Suprapubic skin (tissue), 4 donors: Measurements from ENCODE around the gene PLEKHG3. TPM values are rescaled to one million over a fixed set of nuclear protein-coding genes. Genes with fewer than 3 reads are reported as not detected.
A peak's percentile ranks its signal among the peaks of the same experiment; 100 is the strongest.

Experiments
- DNase-seq, 2 donors: peaks; one replicate each; pipeline ENCODE4 v3.0.0-alpha.2; 2019; ENCODE audit warnings: low spot score in 2 of 2
- H3K27ac ChIP-seq: fragments of 200-600 bp; sonication (generic); one replicate; pipeline ENCODE4 v1.5.1; 2019
- H3K27me3 ChIP-seq: fragments of 200-600 bp; sonication (generic); one replicate; pipeline ENCODE4 v1.5.1; 2019
- H3K36me3 ChIP-seq: fragments of 200-600 bp; sonication (generic); one replicate; pipeline ENCODE4 v1.5.1; 2019
- H3K4me1 ChIP-seq: fragments of 200-600 bp; sonication (generic); one replicate; pipeline ENCODE4 v1.5.1; 2019
- H3K4me3 ChIP-seq: fragments of 200-600 bp; sonication (generic); one replicate; pipeline ENCODE4 v1.5.1; 2019; ENCODE audit warnings: mild to moderate bottlenecking
- H3K9me3 ChIP-seq: fragments of 200-600 bp; sonication (generic); one replicate; pipeline ENCODE4 v1.5.1; 2019
- EP300 ChIP-seq: sonication (generic); formaldehyde crosslinking; IDR thresholded peaks from one replicate; pipeline ENCODE4 v1.6.1; 2017; ENCODE audit warnings: antibody characterized with exemption
- POLR2A ChIP-seq, 2 donors: fragments of 450-650 bp; IDR thresholded peaks; one replicate each; pipeline ENCODE4 v1.6.1; 2017; ENCODE audit warnings: antibody characterized with exemption in 2 of 2, mild to moderate bottlenecking in 2 of 2, moderate library complexity in 2 of 2
- POLR2AphosphoS5 ChIP-seq, 3 donors: sonication (generic); formaldehyde crosslinking; IDR thresholded peaks; one replicate each; pipeline ENCODE4 v1.6.1; 2017; ENCODE audit warnings: antibody characterized with exemption in 3 of 3
- WGBS: methylation state at CpG from one replicate; pipeline ENCODE4 v1.1.5; 2018; 5-methylcytosine and 5-hydroxymethylcytosine counted together
- total RNA-seq, 4 donors: library from RNA; depleted of rRNA; stranded (reverse); fragments of >200 nt; gene quantifications; one replicate each; pipeline ENCODE4 v1.1.0, GENCODE V29; 2016
- TF ChIP-seq, protein P1 (sequence below), 2 donors: fragments of 200-600 bp in 1 of 2; fragments of 450-650 bp in 1 of 2; sonication (generic) in 1 of 2; IDR thresholded peaks; one replicate each; pipeline ENCODE4 v1.5.1; 2016 to 2019; ENCODE audit warnings: antibody characterized with exemption in 2 of 2, mild to moderate bottlenecking in 1 of 2, moderate library complexity in 1 of 2

PLEKHG3 gene
- total RNA-seq, 4 donors from 2014 or later = 60.4 to 140 (median 96.5) TPM

DNA sequence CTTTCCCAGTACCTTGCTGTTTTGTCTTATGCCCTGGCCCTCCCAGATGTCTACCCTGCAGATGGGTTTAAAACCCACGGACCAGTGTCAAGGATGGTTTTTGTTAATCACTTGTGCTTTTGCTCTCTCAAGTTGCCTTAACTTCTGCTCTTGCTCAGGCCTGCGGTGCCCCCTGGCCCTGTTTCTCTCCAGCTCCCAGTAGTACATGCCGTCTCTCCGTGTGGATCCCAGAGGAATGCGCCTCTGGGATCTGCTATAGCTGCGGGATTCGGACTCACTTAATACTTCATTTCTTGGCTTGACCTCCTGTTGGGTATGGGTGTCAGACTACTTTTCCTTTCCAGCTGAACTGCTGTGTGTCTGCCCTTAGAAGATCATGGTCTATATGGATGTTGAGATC lies 14.5 kb downstream of the PLEKHG3 start:
- peaks cover 91% of the 10 kb centered on the region for H3K4me1 ChIP-seq
- 81% methylated on average over 7 of the region's 7 CpGs for WGBS
- peak overlapping the region; percentile 78 for H3K27ac ChIP-seq
- no peaks in the 10 kb centered on the region for H3K9me3 ChIP-seq
- no peaks in the 10 kb centered on the region for H3K36me3 ChIP-seq
- H3K4me3 ChIP-seq = no peak overlapping the region
- TF ChIP-seq, protein P1, sequence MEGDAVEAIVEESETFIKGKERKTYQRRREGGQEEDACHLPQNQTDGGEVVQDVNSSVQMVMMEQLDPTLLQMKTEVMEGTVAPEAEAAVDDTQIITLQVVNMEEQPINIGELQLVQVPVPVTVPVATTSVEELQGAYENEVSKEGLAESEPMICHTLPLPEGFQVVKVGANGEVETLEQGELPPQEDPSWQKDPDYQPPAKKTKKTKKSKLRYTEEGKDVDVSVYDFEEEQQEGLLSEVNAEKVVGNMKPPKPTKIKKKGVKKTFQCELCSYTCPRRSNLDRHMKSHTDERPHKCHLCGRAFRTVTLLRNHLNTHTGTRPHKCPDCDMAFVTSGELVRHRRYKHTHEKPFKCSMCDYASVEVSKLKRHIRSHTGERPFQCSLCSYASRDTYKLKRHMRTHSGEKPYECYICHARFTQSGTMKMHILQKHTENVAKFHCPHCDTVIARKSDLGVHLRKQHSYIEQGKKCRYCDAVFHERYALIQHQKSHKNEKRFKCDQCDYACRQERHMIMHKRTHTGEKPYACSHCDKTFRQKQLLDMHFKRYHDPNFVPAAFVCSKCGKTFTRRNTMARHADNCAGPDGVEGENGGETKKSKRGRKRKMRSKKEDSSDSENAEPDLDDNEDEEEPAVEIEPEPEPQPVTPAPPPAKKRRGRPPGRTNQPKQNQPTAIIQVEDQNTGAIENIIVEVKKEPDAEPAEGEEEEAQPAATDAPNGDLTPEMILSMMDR (IDR thresholded peaks at IDR 0.05) = no peak
- TF ChIP-seq POLR2AphosphoS5 (IDR thresholded peaks at IDR 0.05) = no peak
- TF ChIP-seq POLR2A (IDR thresholded peaks at IDR 0.05) = no peak
- TF ChIP-seq EP300 = no peak
- DNase-seq = peak in 1 of 2 donors; percentile 30
- H3K27me3 ChIP-seq = no peaks in the 10 kb centered on the region

GRCh38 chr14:64719601-64720000 lies 15.4 kb downstream of the PLEKHG3 start:
- H3K4me1 ChIP-seq = peaks cover 98% of the 10 kb centered on the region
- peak; percentile 13 to 48 for DNase-seq
- no peak overlapping the region for H3K4me3 ChIP-seq
- H3K9me3 ChIP-seq = no peaks in the 10 kb centered on the region
- no peaks in the 10 kb centered on the region for H3K27me3 ChIP-seq
- no peaks in the 10 kb centered on the region for H3K36me3 ChIP-seq
- TF ChIP-seq, protein P1 (IDR thresholded peaks at IDR 0.05) = no peak
- no peak for TF ChIP-seq POLR2AphosphoS5 (IDR thresholded peaks at IDR 0.05)
- no peak for TF ChIP-seq EP300
- TF ChIP-seq POLR2A (IDR thresholded peaks at IDR 0.05) = no peak
- peak overlapping the region; percentile 84 for H3K27ac ChIP-seq
- WGBS = 86% methylated on average over 7 of the region's 7 CpGs

- Histone ChIP-seq H3K27ac (peak overlapping the region; percentile 84), H3K36me3 (no peaks in the 10 kb centered on the region), H3K27me3 (no peaks in the 10 kb centered on the region), H3K4me1 (peaks cover 98% of the 10 kb centered on the region), H3K4me3 (no peak overlapping the region), H3K9me3 (no peaks in the 10 kb centered on the region)
- TF ChIP-seq POLR2AphosphoS5 (IDR thresholded peaks at IDR 0.05) (no peak), POLR2A (IDR thresholded peaks at IDR 0.05) (no peak), EP300 (no peak)
- TF ChIP-seq, protein P1 (IDR thresholded peaks at IDR 0.05) = no peak
- peak; percentile 55 to 73 for DNase-seq
- WGBS = 57% methylated on average over 7 of the region's 7 CpGs
Measured at GRCh38 chr14:64720131-64720576, 15.9 kb downstream of the PLEKHG3 start.

GRCh38 chr14:64721391-64721791 lies 17.2 kb downstream of the PLEKHG3 start:
- H3K4me3 ChIP-seq = no peak overlapping the region
- 40% methylated on average over 5 of the region's 5 CpGs for WGBS

GRCh38 chr14:64721899-64722298 lies 17.7 kb downstream of the PLEKHG3 start:
- TF ChIP-seq POLR2AphosphoS5 (IDR thresholded peaks at IDR 0.05) (no peak), EP300 (no peak), POLR2A (IDR thresholded peaks at IDR 0.05) (no peak)
- TF ChIP-seq, protein P1 (IDR thresholded peaks at IDR 0.05) = no peak
- Histone ChIP-seq H3K4me1 (peaks cover 98% of the 10 kb centered on the region), H3K27ac (peak overlapping the region; percentile 84), H3K36me3 (no peaks in the 10 kb centered on the region), H3K9me3 (no peaks in the 10 kb centered on the region), H3K27me3 (no peaks in the 10 kb centered on the region), H3K4me3 (no peak overlapping the region)
- 50% methylated on average over 9 of the region's 9 CpGs for WGBS
- no peak for DNase-seq

More at GRCh38 chr14:64721391-64721791, 17.2 kb downstream of the PLEKHG3 start:
- no peak for DNase-seq
- Histone ChIP-seq H3K27me3 (no peaks in the 10 kb centered on the region), H3K9me3 (no peaks in the 10 kb centered on the region), H3K36me3 (no peaks in the 10 kb centered on the region), H3K27ac (peak overlapping the region; percentile 84), H3K4me1 (peaks cover 98% of the 10 kb centered on the region)
- TF ChIP-seq, protein P1 (IDR thresholded peaks at IDR 0.05) = no peak
- TF ChIP-seq POLR2AphosphoS5 (IDR thresholded peaks at IDR 0.05) = peak in 1 of 3 donors; percentile 55
